MCF 10A (cell line): Measurements from ENCODE around the gene B3GAT3. TPM values are rescaled to one million over a fixed set of nuclear protein-coding genes. Genes with fewer than 3 reads are reported as not detected.

Experiments
- BruUV-seq: library from RNA; stranded (reverse); fragments of 400-500 nt; replicated peaks from 2 replicates; lab custom pipeline; 2021; lab: Mats Ljungman, UMichigan
- CTCF ChIA-PET: fragments of 300-600 bp; sonication (Branson Sonifier 250); formaldehyde crosslinking; extraction: SDS; loops from one replicate; lab custom pipeline; 2021; ENCODE audit warnings: antibody characterized with exemption, inconsistent platforms; lab: Yijun Ruan, JAX
- POLR2A ChIA-PET: fragments of 300-600, 350-650 bp; sonication (Branson Sonifier 250); formaldehyde crosslinking; extraction: SDS; loops from one replicate; lab custom pipeline; 2020; ENCODE audit warnings: antibody characterized with exemption, inconsistent platforms; lab: Yijun Ruan, JAX
- DNase-seq: peaks from one replicate; pipeline ENCODE4 v3.0.0-alpha.2; 2018; ENCODE audit not compliant: unreplicated experiment
- H3K27ac Mint-ChIP-seq: one replicate; pipeline ENCODE4 v1.8.0; 2022; ENCODE audit warnings: mild to moderate bottlenecking, low read depth, mixed read lengths; ENCODE audit not compliant: unreplicated experiment
- H3K27me3 Mint-ChIP-seq: one replicate; pipeline ENCODE4 v1.8.0; 2022; ENCODE audit warnings: mixed read lengths; ENCODE audit not compliant: insufficient read depth, unreplicated experiment
- H3K36me3 Mint-ChIP-seq: one replicate; pipeline ENCODE4 v1.8.0; 2022; ENCODE audit warnings: mild to moderate bottlenecking, moderate library complexity, mixed read lengths; ENCODE audit not compliant: insufficient read depth, unreplicated experiment
- H3K4me1 Mint-ChIP-seq: one replicate; pipeline ENCODE4 v1.8.0; 2022; ENCODE audit warnings: mixed read lengths; ENCODE audit not compliant: insufficient read depth, unreplicated experiment
- H3K4me3 Mint-ChIP-seq: one replicate; pipeline ENCODE4 v1.8.0; 2022; ENCODE audit warnings: mild to moderate bottlenecking, moderate library complexity, mixed read lengths; ENCODE audit not compliant: unreplicated experiment
- H3K9me3 Mint-ChIP-seq: one replicate; pipeline ENCODE4 v1.8.0; 2022; ENCODE audit warnings: mixed read lengths; ENCODE audit not compliant: unreplicated experiment
- intact Hi-C: fragments of 100-400 bp; cut with micrococcal nuclease; formaldehyde crosslinking; loops from 2 replicates; pipeline ENCODE4 v1.14.1; 2022
- total RNA-seq: library from RNA; stranded (reverse); gene quantifications from 2 replicates; pipeline ENCODE4 v1.2.3, GENCODE V29; 2022
- TF ChIP-seq, protein P1 (sequence below): fragments of 200-600 bp; IDR thresholded peaks from one replicate; pipeline ENCODE4 v1.8.0; 2022; ENCODE audit warnings: antibody characterized with exemption, mild to moderate bottlenecking; ENCODE audit not compliant: unreplicated experiment

Gene B3GAT3
- total RNA-seq, 1 experiment from 2014 or later: 42.4 TPM

DNA sequence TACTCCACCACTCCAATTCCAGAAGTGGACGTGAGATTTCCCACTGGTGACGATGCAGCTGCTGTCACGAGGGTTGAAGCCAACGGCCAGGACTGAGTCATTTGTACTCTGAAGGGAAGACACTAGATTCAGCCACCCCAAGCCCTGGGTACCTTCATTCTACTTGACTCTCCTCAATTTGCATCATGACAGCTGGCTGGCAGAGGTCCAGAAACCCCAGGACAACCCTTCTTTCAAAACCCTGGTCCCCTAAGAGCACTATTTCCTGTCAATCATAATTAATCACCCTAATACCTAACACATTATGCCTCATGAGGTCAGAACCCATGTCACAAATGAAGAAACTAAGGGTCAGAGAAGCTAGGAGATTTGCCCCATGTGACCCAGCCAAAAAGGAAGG lies 14.1 kb downstream of the B3GAT3 start:
- POLR2A ChIA-PET: interaction anchor here (0.8 to 8.4 kb wide), 5 partner anchors 7 to 45 kb away, joined by 4 to 98 read pairs (median 6); partner anchors contain the start of genes B3GAT3, INTS5 and MTA2

DNA sequence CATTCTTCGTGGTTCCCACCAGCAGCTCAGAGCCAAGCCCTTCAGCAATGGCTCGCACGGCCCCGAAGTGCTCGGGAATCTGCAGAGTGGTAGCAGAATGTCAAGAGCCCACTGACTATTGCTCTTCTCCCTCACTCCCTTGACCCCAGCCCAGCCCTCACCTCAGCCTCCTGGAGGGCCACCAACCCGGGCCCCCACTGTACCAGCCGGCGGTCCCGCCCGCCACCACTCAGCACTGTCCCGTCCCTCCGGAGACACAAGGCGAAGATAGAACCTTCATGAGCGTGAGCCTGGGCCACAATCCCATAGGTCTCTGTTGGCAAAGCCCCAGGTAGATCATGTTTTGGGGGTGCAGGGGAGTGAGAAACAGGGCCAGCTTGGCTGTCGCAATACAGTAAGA lies 15.9 kb downstream of the B3GAT3 start:
- H3K36me3 Mint-ChIP-seq: peaks cover 56% of the 10 kb centered on the region
- POLR2A ChIA-PET: interaction anchor here (2.9 kb wide), 1 partner anchor 14 kb away, joined by 11 read pairs; the partner anchor contains the start of gene TUT1
- peaks cover 17% of the 10 kb centered on the region for H3K4me1 Mint-ChIP-seq

More for the DNA sequence above, 14.1 kb downstream of the B3GAT3 start:
- no peaks in the 10 kb centered on the region for H3K27me3 Mint-ChIP-seq
- TF ChIP-seq, protein P1, sequence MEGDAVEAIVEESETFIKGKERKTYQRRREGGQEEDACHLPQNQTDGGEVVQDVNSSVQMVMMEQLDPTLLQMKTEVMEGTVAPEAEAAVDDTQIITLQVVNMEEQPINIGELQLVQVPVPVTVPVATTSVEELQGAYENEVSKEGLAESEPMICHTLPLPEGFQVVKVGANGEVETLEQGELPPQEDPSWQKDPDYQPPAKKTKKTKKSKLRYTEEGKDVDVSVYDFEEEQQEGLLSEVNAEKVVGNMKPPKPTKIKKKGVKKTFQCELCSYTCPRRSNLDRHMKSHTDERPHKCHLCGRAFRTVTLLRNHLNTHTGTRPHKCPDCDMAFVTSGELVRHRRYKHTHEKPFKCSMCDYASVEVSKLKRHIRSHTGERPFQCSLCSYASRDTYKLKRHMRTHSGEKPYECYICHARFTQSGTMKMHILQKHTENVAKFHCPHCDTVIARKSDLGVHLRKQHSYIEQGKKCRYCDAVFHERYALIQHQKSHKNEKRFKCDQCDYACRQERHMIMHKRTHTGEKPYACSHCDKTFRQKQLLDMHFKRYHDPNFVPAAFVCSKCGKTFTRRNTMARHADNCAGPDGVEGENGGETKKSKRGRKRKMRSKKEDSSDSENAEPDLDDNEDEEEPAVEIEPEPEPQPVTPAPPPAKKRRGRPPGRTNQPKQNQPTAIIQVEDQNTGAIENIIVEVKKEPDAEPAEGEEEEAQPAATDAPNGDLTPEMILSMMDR: no peak
- H3K9me3 Mint-ChIP-seq: no peaks in the 10 kb centered on the region
- H3K4me3 Mint-ChIP-seq: no peak overlapping the region
- intact Hi-C loops: no loop called here
- peaks cover 47% of the 10 kb centered on the region for H3K36me3 Mint-ChIP-seq
- peaks cover 13% of the 10 kb centered on the region for H3K4me1 Mint-ChIP-seq
- CTCF ChIA-PET: interaction anchor here (0.6 to 1.3 kb wide), 2 partner anchors 15 to 33 kb away, joined by 3 read pairs; no protein-coding TSS in a partner anchor
- DNase-seq: no peak
- no peak overlapping the region for H3K27ac Mint-ChIP-seq
- BruUV-seq: no TSS peak

DNA sequence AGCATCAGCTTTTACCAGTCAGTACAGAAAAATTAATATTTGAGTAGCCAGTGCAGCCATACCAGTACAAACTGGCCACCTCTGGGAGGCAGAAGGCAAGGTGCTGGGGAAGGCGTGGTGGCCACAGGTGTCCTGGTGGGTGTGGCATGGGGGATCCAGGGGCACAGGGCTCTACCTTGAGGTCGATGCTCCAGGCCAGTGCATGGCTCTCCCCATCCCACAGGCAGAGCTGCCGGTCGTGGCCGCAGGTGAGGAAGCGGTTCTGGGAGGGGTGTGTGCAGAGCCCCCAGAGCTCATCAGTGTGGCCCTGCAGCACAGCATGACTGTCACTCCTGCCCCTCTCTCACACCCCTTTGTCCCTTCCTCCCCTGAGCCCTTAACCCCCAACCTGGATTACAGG lies 16.3 kb downstream of the B3GAT3 start:
- intact Hi-C loops: no loop called here
- CTCF ChIA-PET: interaction anchor here (0.6 to 0.8 kb wide), 2 partner anchors 45 to 67 kb away, joined by 3 to 4 read pairs; partner anchors contain the start of gene LBHD1
- H3K4me1 Mint-ChIP-seq: peaks cover 17% of the 10 kb centered on the region
- TF ChIP-seq, protein P1: no peak
- H3K27me3 Mint-ChIP-seq: no peaks in the 10 kb centered on the region
- BruUV-seq: no TSS peak
- DNase-seq: no peak
- POLR2A ChIA-PET: interaction anchor here (2.9 kb wide), 1 partner anchor 14 kb away, joined by 11 read pairs; the partner anchor contains the start of gene TUT1
- no peak overlapping the region for H3K4me3 Mint-ChIP-seq
- no peak overlapping the region for H3K27ac Mint-ChIP-seq
- H3K9me3 Mint-ChIP-seq: no peaks in the 10 kb centered on the region
- peaks cover 56% of the 10 kb centered on the region for H3K36me3 Mint-ChIP-seq

More for the DNA sequence above, 15.9 kb downstream of the B3GAT3 start:
- intact Hi-C loops: no loop called here
- BruUV-seq: no TSS peak
- no peak overlapping the region for H3K27ac Mint-ChIP-seq
- TF ChIP-seq, protein P1: no peak
- CTCF ChIA-PET: interaction anchor here (0.6 to 0.8 kb wide), 2 partner anchors 44 to 66 kb away, joined by 3 to 4 read pairs; partner anchors contain the start of gene LBHD1
- no peak overlapping the region for H3K4me3 Mint-ChIP-seq
- no peak for DNase-seq
- no peaks in the 10 kb centered on the region for H3K27me3 Mint-ChIP-seq
- H3K9me3 Mint-ChIP-seq: no peaks in the 10 kb centered on the region

DNA sequence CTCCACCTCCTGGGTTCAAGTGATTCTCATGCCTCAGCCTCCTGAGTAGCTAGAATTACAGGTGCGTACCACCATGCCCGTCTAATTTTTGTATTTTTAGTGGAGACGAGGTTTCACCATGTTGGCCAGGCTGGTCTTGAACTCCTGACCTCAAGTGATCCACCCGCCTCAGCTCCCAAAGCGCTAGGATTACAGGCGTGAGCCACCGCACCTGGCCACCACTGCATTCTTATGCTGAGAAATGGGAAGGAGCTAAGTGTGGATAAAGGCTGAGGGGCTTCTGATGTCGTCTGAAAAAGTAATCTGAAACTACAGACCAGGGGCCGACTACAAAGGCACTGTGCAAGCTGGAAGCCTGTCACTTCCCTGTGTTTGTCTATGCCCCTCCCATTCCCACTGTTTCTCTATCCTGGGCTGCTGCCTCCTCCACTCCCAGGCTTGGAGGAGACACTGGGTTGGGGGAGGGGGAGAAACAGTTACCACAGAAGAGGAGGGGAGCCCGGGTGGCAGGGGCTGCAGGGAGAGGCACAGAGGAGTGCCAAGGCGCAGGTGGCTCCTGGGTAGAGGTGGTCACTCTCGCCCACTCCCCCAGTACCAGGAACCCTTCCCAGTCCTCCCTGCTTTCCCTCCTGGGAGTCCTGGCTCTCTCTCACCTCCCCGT lies 17.2 kb downstream of the B3GAT3 start:
- DNase-seq: no peak
- CTCF ChIA-PET: interaction anchor here (0.6 to 2.1 kb wide), 4 partner anchors 9 to 70 kb away, joined by 3 to 7 read pairs (median 3); partner anchors contain the start of gene ROM1
- peaks cover 22% of the 10 kb centered on the region for H3K4me1 Mint-ChIP-seq
- intact Hi-C loops: no loop called here
- TF ChIP-seq, protein P1: no peak
- H3K36me3 Mint-ChIP-seq: peaks cover 58% of the 10 kb centered on the region
- no peak overlapping the region for H3K4me3 Mint-ChIP-seq
- H3K27me3 Mint-ChIP-seq: no peaks in the 10 kb centered on the region
- no peaks in the 10 kb centered on the region for H3K9me3 Mint-ChIP-seq
- H3K27ac Mint-ChIP-seq: no peak overlapping the region
- POLR2A ChIA-PET: interaction anchor here (1.4 to 2.9 kb wide), 2 partner anchors 13 to 52 kb away, joined by 3 to 11 read pairs; partner anchors contain the start of gene TUT1
- no TSS peak for BruUV-seq
